Gastroesophageal sphincter (tissue), 3 donors: ENCODE measurements around the gene EPB41L3.

Experiments
- CTCF ChIP-seq, 4 experiments: fragments of 200-600 bp in 2 of 4; fragments of 450-650 bp in 2 of 4; sonication (generic) in 1 of 4; IDR thresholded peaks; one replicate each; pipeline ENCODE4 v1.5.1; 2017 to 2019; ENCODE audit warnings: antibody characterized with exemption in 4 of 4, mild to moderate bottlenecking in 2 of 4, moderate library complexity in 2 of 4
- POLR2A ChIP-seq, 2 donors: fragments of 450-650 bp; IDR thresholded peaks; one replicate each; pipeline ENCODE4 v1.6.1; 2017; ENCODE audit warnings: antibody characterized with exemption in 2 of 2, mild to moderate bottlenecking in 2 of 2, moderate library complexity in 1 of 2
- POLR2AphosphoS5 ChIP-seq: sonication (generic); formaldehyde crosslinking; IDR thresholded peaks from one replicate; pipeline ENCODE4 v1.6.1; 2017; ENCODE audit warnings: antibody characterized with exemption

- no peak for TF ChIP-seq CTCF (IDR thresholded peaks at IDR 0.05)
- TF ChIP-seq POLR2A (IDR thresholded peaks at IDR 0.05) = no peak
- TF ChIP-seq POLR2AphosphoS5 = no peak
Observed at GRCh38 chr18:5568416-5568815, 24.6 kb upstream of the EPB41L3 start.
